ENCODE results near the gene STPG1.

STPG1 gene

DNA sequence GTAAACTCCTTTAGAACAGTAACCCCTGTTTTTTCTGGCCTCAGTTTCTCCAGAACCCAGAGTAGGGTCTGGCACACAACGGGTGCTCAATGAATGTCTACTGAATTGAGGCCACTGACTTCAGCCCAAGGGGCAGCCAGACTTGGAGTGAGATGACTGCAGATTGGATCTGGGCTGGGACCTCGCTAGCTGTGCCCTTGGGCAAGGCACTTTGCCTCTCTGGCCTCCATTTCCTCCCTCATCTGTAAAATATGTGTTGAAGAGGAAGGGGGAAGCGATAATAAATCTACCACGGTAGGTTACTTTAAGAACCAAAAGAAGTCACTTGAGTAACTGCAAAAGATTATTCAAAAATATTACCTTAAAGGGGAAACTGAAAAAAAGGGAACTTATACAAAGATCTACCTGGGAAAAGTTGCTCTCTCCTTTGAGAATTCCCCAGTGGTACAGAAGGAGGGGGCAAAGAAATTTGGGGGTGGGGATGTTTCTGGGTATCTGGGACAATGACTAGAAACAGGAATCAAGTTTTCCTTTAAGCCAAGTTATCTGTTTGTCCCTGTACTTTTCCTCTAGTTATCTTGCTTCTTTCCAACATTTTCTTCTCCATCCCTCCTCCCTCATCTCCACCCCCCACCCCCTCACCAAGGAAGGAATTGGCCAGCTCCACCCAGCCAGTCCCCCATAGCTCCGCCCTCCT is 94.8 kb downstream of the STPG1 start:
- H3K27ac ChIP-seq (ENCODE audit: low read depth, low read length): no peak overlapping the region
- H3K27me3 ChIP-seq (ENCODE audit: insufficient read depth, low read length): no peaks in the 10 kb centered on the region
- DNase-seq: no peak
- peaks cover 8% of the 10 kb centered on the region for H3K79me2 ChIP-seq (ENCODE audit: control insufficient read depth, insufficient read depth, low read length, poor library complexity)
- no CpG with 5 or more reads among the region's 5 CpGs for WGBS (ENCODE audit: extremely low coverage, insufficient coverage, insufficient read length)
- no peak overlapping the region for H3K23ac ChIP-seq (ENCODE audit: low read length)
- no peak overlapping the region for H3K4ac ChIP-seq (ENCODE audit: low read depth, low read length)
- peak overlapping the region; percentile 39 for H3K4me2 ChIP-seq (ENCODE audit: low read length)
- peaks cover 20% of the 10 kb centered on the region for H3K79me1 ChIP-seq (ENCODE audit: low read length)
- H3K14ac ChIP-seq (ENCODE audit: low read length): no peak overlapping the region
- peaks cover 21 to 44% of the 10 kb centered on the region in 2 experiments for H3K4me1 ChIP-seq (ENCODE audit: control insufficient read depth in 1 of 2, insufficient read depth in 2 of 2, low read length in 2 of 2)
- H2BK120ac ChIP-seq (ENCODE audit: insufficient read depth, low read length, poor library complexity): no peak overlapping the region
- no peak overlapping the region for H2BK5ac ChIP-seq (ENCODE audit: low read depth, low read length, poor library complexity)
- H3K4me3 ChIP-seq (ENCODE audit: low read depth, low read length): no peak overlapping the region
- H2AFZ ChIP-seq (ENCODE audit: insufficient read depth, low read length, poor library complexity): no peak overlapping the region
- H2AK5ac ChIP-seq (ENCODE audit: low read length): no peak overlapping the region
- no peak overlapping the region for H3K18ac ChIP-seq (ENCODE audit: low read length)
- H3K9ac ChIP-seq (ENCODE audit: low read length): no peak overlapping the region
- H2BK12ac ChIP-seq (ENCODE audit: low read length): no peak overlapping the region
- no peaks in the 10 kb centered on the region for H3K36me3 ChIP-seq (ENCODE audit: control insufficient read depth in 1 of 2, insufficient read depth in 2 of 2, low read length in 2 of 2)
- H3K9me3 ChIP-seq (ENCODE audit: insufficient read depth, low read depth, low read length): no peaks in the 10 kb centered on the region
- H4K91ac ChIP-seq (ENCODE audit: low read depth, low read length): no peak overlapping the region
- no peak overlapping the region for H4K12ac ChIP-seq (ENCODE audit: low read depth, low read length)
- no peak overlapping the region for H4K8ac ChIP-seq (ENCODE audit: low read depth, low read length)

DNA sequence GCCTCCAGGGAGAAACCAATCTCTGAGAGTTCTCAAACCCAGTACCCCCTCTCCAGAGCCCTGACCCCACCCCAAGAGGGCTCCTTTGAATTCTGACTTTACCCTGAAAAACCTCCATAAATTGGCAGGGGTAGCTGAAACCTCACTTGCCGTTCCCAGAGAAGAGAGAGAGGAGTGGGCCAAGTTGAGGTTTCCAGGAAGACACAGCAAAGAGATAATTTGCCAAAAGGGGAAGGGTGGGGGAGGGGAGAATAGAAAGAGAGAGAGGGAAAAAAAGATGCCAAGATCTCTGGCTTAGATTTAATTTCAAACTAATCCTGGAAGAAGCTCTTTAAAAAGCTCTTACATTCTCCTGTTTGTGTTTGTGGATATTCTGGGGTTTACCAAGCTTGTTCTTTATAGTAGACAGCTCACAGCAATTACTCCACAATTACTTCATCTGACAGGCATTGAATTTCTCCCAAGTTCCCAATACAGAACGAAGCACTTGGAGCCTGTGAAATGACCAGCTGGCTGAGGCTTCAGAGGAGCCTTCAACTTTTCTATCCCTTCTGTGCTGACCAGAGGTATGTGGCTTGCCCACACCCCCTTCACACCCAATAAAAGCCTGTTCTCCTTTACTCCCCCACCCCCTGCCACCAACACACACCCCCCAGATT is 95.5 kb downstream of the STPG1 start:
- H3K79me1 ChIP-seq (ENCODE audit: low read length): peaks cover 20% of the 10 kb centered on the region
- no peaks in the 10 kb centered on the region for H3K9me3 ChIP-seq (ENCODE audit: insufficient read depth, low read depth, low read length)
- no peak overlapping the region for H3K4ac ChIP-seq (ENCODE audit: low read depth, low read length)
- no peak overlapping the region for H4K8ac ChIP-seq (ENCODE audit: low read depth, low read length)
- no peaks in the 10 kb centered on the region for H3K27me3 ChIP-seq (ENCODE audit: insufficient read depth, low read length)
- H3K4me3 ChIP-seq (ENCODE audit: low read depth, low read length): no peak overlapping the region
- no peak overlapping the region for H2BK12ac ChIP-seq (ENCODE audit: low read length)
- H3K79me2 ChIP-seq (ENCODE audit: control insufficient read depth, insufficient read depth, low read length, poor library complexity): peaks cover 8% of the 10 kb centered on the region
- no peak overlapping the region for H4K91ac ChIP-seq (ENCODE audit: low read depth, low read length)
- no CpG with 5 or more reads among the region's 2 CpGs for WGBS (ENCODE audit: extremely low coverage, insufficient coverage, insufficient read length)
- H3K23ac ChIP-seq (ENCODE audit: low read length): no peak overlapping the region
- no peak overlapping the region for H3K18ac ChIP-seq (ENCODE audit: low read length)
- no peak overlapping the region for H2BK5ac ChIP-seq (ENCODE audit: low read depth, low read length, poor library complexity)
- no peak overlapping the region for H4K12ac ChIP-seq (ENCODE audit: low read depth, low read length)
- peaks cover 19 to 41% of the 10 kb centered on the region in 2 experiments for H3K4me1 ChIP-seq (ENCODE audit: control insufficient read depth in 1 of 2, insufficient read depth in 2 of 2, low read length in 2 of 2)
- H3K9ac ChIP-seq (ENCODE audit: low read length): no peak overlapping the region
- H3K14ac ChIP-seq (ENCODE audit: low read length): no peak overlapping the region
- no peak overlapping the region for H3K4me2 ChIP-seq (ENCODE audit: low read length)
- no peak overlapping the region for H3K27ac ChIP-seq (ENCODE audit: low read depth, low read length)
- no peak overlapping the region for H2BK120ac ChIP-seq (ENCODE audit: insufficient read depth, low read length, poor library complexity)
- DNase-seq: no peak
- no peaks in the 10 kb centered on the region for H3K36me3 ChIP-seq (ENCODE audit: control insufficient read depth in 1 of 2, insufficient read depth in 2 of 2, low read length in 2 of 2)
- no peak overlapping the region for H2AK5ac ChIP-seq (ENCODE audit: low read length)
- H2AFZ ChIP-seq (ENCODE audit: insufficient read depth, low read length, poor library complexity): no peak overlapping the region

DNA sequence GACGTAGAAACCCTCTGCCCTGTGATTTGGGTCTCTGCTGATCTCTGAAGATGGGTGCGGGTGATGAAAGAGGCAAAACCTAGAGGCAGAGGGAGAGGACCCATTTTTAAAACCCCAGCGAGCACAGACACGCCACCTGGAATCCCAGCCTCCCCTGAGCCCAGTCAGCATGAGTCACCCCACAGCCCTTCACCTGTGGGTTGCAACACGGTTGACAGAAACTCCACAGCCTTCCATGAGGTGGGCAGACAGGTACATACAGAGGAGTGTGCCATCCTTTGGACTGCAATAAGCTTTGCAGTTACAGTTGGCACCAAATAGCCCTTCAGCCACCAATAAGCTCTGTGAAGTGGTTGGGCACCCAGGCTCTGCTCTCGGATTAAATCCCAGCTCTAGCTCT is 96.5 kb downstream of the STPG1 start:
- peaks cover 14 to 35% of the 10 kb centered on the region in 2 experiments for H3K4me1 ChIP-seq (ENCODE audit: control insufficient read depth in 1 of 2, insufficient read depth in 2 of 2, low read length in 2 of 2)
- H2BK12ac ChIP-seq (ENCODE audit: low read length): peak overlapping the region; percentile 63

DNA sequence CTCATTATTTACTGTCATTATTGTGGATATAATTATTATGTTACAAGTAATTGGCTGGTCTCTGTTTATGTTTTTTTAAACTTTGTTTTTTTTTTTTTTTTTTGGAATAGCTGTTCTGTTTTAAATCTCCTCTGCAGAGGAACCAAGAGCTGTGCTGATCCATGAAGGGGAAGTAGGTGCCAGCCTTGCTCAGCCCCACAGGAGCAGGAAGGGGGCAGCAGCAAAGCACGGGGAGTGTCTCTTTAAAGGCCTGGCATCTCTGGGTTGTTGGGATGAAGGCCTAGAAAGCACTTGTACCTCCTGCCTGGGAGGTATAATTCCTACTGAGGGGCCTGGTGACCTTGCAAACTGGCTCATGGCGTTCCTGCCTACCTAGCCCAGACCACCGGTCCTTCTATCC is 96.9 kb downstream of the STPG1 start:
- no CpG with 5 or more reads among the region's 3 CpGs for WGBS (ENCODE audit: extremely low coverage, insufficient coverage, insufficient read length)
- peak overlapping the region; percentile 63 for H2BK12ac ChIP-seq (ENCODE audit: low read length)

More for the DNA sequence above, 96.5 kb downstream of the STPG1 start:
- DNase-seq: peak in 1 of 2 donors; percentile 66
- no peak overlapping the region for H3K9ac ChIP-seq (ENCODE audit: low read length)
- no peak overlapping the region for H4K12ac ChIP-seq (ENCODE audit: low read depth, low read length)
- H3K4me2 ChIP-seq (ENCODE audit: low read length): no peak overlapping the region
- no peak overlapping the region for H3K4ac ChIP-seq (ENCODE audit: low read depth, low read length)
- H2BK120ac ChIP-seq (ENCODE audit: insufficient read depth, low read length, poor library complexity): peak overlapping the region; percentile 15
- H3K79me1 ChIP-seq (ENCODE audit: low read length): peaks cover 14% of the 10 kb centered on the region
- H4K91ac ChIP-seq (ENCODE audit: low read depth, low read length): no peak overlapping the region
- no peaks in the 10 kb centered on the region for H3K27me3 ChIP-seq (ENCODE audit: insufficient read depth, low read length)
- H3K79me2 ChIP-seq (ENCODE audit: control insufficient read depth, insufficient read depth, low read length, poor library complexity): peaks cover 7% of the 10 kb centered on the region
- H2AK5ac ChIP-seq (ENCODE audit: low read length): no peak overlapping the region
- no peaks in the 10 kb centered on the region for H3K36me3 ChIP-seq (ENCODE audit: control insufficient read depth in 1 of 2, insufficient read depth in 2 of 2, low read length in 2 of 2)
- no peak overlapping the region for H3K27ac ChIP-seq (ENCODE audit: low read depth, low read length)
- WGBS (ENCODE audit: extremely low coverage, insufficient coverage, insufficient read length): no CpG with 5 or more reads among the region's 6 CpGs
- H3K18ac ChIP-seq (ENCODE audit: low read length): no peak overlapping the region
- H3K23ac ChIP-seq (ENCODE audit: low read length): no peak overlapping the region
- no peak overlapping the region for H3K14ac ChIP-seq (ENCODE audit: low read length)
- no peak overlapping the region for H2BK5ac ChIP-seq (ENCODE audit: low read depth, low read length, poor library complexity)
- H3K9me3 ChIP-seq (ENCODE audit: insufficient read depth, low read depth, low read length): no peaks in the 10 kb centered on the region
- H3K4me3 ChIP-seq (ENCODE audit: low read depth, low read length): no peak overlapping the region
- H4K8ac ChIP-seq (ENCODE audit: low read depth, low read length): no peak overlapping the region
- H2AFZ ChIP-seq (ENCODE audit: insufficient read depth, low read length, poor library complexity): peak overlapping the region; percentile 10

More for the DNA sequence above, 96.9 kb downstream of the STPG1 start:
- Histone ChIP-seq H3K79me2 (ENCODE audit: control insufficient read depth, insufficient read depth, low read length, poor library complexity) (peaks cover 5% of the 10 kb centered on the region), H3K27me3 (ENCODE audit: insufficient read depth, low read length) (no peaks in the 10 kb centered on the region), H2BK120ac (ENCODE audit: insufficient read depth, low read length, poor library complexity) (peak overlapping the region; percentile 15), H4K12ac (ENCODE audit: low read depth, low read length) (no peak overlapping the region), H2BK5ac (ENCODE audit: low read depth, low read length, poor library complexity) (no peak overlapping the region), H4K8ac (ENCODE audit: low read depth, low read length) (no peak overlapping the region), H3K9ac (ENCODE audit: low read length) (no peak overlapping the region), H3K23ac (ENCODE audit: low read length) (no peak overlapping the region), H2AK5ac (ENCODE audit: low read length) (no peak overlapping the region), H3K4me1 (ENCODE audit: control insufficient read depth in 1 of 2, insufficient read depth in 2 of 2, low read length in 2 of 2) (peaks cover 14 to 33% of the 10 kb centered on the region in 2 experiments), H3K79me1 (ENCODE audit: low read length) (peaks cover 10% of the 10 kb centered on the region), H3K4ac (ENCODE audit: low read depth, low read length) (no peak overlapping the region), H3K27ac (ENCODE audit: low read depth, low read length) (no peak overlapping the region), H2AFZ (ENCODE audit: insufficient read depth, low read length, poor library complexity) (peak overlapping the region; percentile 10), H3K18ac (ENCODE audit: low read length) (no peak overlapping the region), H3K4me2 (ENCODE audit: low read length) (no peak overlapping the region), H3K9me3 (ENCODE audit: insufficient read depth, low read depth, low read length) (no peaks in the 10 kb centered on the region), H3K4me3 (ENCODE audit: low read depth, low read length) (no peak overlapping the region), H4K91ac (ENCODE audit: low read depth, low read length) (no peak overlapping the region), H3K36me3 (ENCODE audit: control insufficient read depth in 1 of 2, insufficient read depth in 2 of 2, low read length in 2 of 2) (no peaks in the 10 kb centered on the region), H3K14ac (ENCODE audit: low read length) (no peak overlapping the region)
- no peak for DNase-seq
